HepG2 (cell line): Measurements from ENCODE around the gene PHAX. TPM values are rescaled to one million over a fixed set of nuclear protein-coding genes. Genes with fewer than 3 reads are reported as not detected.

ENCODE experiments used
- ARNTL ChIP-seq: sonication (generic); formaldehyde crosslinking; IDR thresholded peaks from 2 replicates; pipeline ENCODE4 v1.4.0; 2020; ENCODE audit warnings: mild to moderate bottlenecking, missing genetic modification reagents
- BRD4 ChIP-seq: sonication (generic); formaldehyde crosslinking; IDR thresholded peaks from 2 replicates; pipeline ENCODE4 v1.4.0; 2020; ENCODE audit warnings: missing genetic modification reagents
- CBX2 ChIP-seq, 2 experiments: fragments of 200-600 bp in 1 of 2; sonication (generic); formaldehyde crosslinking in 1 of 2; IDR thresholded peaks; 2 replicates each; pipeline versions ENCODE4 v1.7.0 to v1.8.1; 2018 to 2022; ENCODE audit warnings: low read depth in 2 of 2, low read length in 1 of 2, mild to moderate bottlenecking in 1 of 2, missing genetic modification reagents in 1 of 2
- ELF3 ChIP-seq: IDR thresholded peaks from 2 replicates; pipeline ENCODE4 v1.6.1; 2016; ENCODE audit warnings: missing genetic modification reagents, missing compliant biosample characterization
- EP300 ChIP-seq, 3 experiments: sonication (generic) in 1 of 3; formaldehyde crosslinking in 1 of 3; IDR thresholded peaks; 2 replicates each; pipeline versions ENCODE4 v1.5.1 to v1.6.1; 2011 to 2020; ENCODE audit warnings: low read depth in 2 of 3, low read length in 2 of 3, borderline replicate concordance in 1 of 3, improper control_type of control experiment in 1 of 3, mild to moderate bottlenecking in 1 of 3, missing genetic modification reagents in 1 of 3, moderate library complexity in 1 of 3
- FOSL1 ChIP-seq: sonication (generic); formaldehyde crosslinking; IDR thresholded peaks from 2 replicates; pipeline ENCODE4 v1.9.0; 2021; ENCODE audit warnings: missing genetic modification reagents, borderline replicate concordance
- HNRNPH1 ChIP-seq: fragments of 200-400 bp; formaldehyde crosslinking; optimal IDR thresholded peaks from 2 replicates; pipeline ENCODE3; 2017; ENCODE audit warnings: mild to moderate bottlenecking, low read depth, low read length
- SALL2 ChIP-seq: sonication (generic); formaldehyde crosslinking; IDR thresholded peaks from 2 replicates; pipeline ENCODE4 v1.8.1; 2023; ENCODE audit warnings: mild to moderate bottlenecking, missing genetic modification reagents, inconsistent platforms
- WIZ ChIP-seq: sonication (generic); formaldehyde crosslinking; IDR thresholded peaks from 2 replicates; pipeline ENCODE4 v1.5.1; 2020; ENCODE audit warnings: mild to moderate bottlenecking, missing genetic modification reagents
- ZFYVE20 ChIP-seq: sonication (generic); formaldehyde crosslinking; IDR thresholded peaks from 2 replicates; pipeline ENCODE4 v1.8.0; 2023; ENCODE audit warnings: low read depth, mild to moderate bottlenecking, moderate library complexity, missing genetic modification reagents, borderline replicate concordance
- ZMYM2 ChIP-seq: sonication (generic); formaldehyde crosslinking; IDR thresholded peaks from 2 replicates; pipeline ENCODE4 v1.8.0; 2022; ENCODE audit warnings: mild to moderate bottlenecking, missing genetic modification reagents
- ZNF33B ChIP-seq: sonication (generic); formaldehyde crosslinking; IDR thresholded peaks from 2 replicates; pipeline ENCODE4 v1.5.1; 2020; ENCODE audit warnings: mild to moderate bottlenecking, missing genetic modification reagents
- ZNF44 ChIP-seq: sonication (generic); formaldehyde crosslinking; IDR thresholded peaks from 2 replicates; pipeline ENCODE4 v1.5.1; 2020; ENCODE audit warnings: mild to moderate bottlenecking, missing genetic modification reagents
- ZNF672 ChIP-seq: sonication (generic); formaldehyde crosslinking; IDR thresholded peaks from 2 replicates; pipeline ENCODE4 v1.8.1; 2022; ENCODE audit warnings: missing genetic modification reagents
- ZNF766 ChIP-seq: sonication (generic); formaldehyde crosslinking; IDR thresholded peaks from 2 replicates; pipeline ENCODE4 v1.5.0; 2020; ENCODE audit warnings: missing genetic modification reagents, borderline replicate concordance
- ZNF839 ChIP-seq: sonication (generic); formaldehyde crosslinking; IDR thresholded peaks from 2 replicates; pipeline ENCODE4 v1.4.0; 2020; ENCODE audit warnings: missing genetic modification reagents, mild to moderate bottlenecking, borderline replicate concordance
- polyA plus RNA-seq, 8 experiments: library from polyadenylated mRNA; depleted of rRNA in 3 of 8; stranded (reverse) in 7 of 8; unstranded in 1 of 8; fragments of >200 nt; fragmentation: Illumina TruSeq in 4 of 8; extraction: Trizol in 4 of 8; gene quantifications; 2 replicates each; pipeline versions ENCODE4 v1.2.1 to v1.2.3, GENCODE V29; 2011 to 2016; ENCODE audit warnings: low read depth in 4 of 8, missing spikeins in 1 of 8, mixed read lengths in 1 of 8; ENCODE audit not compliant: insufficient read depth in 1 of 8
- total RNA-seq, 5 experiments: library from RNA; depleted of rRNA; stranded (reverse); fragments of >200 nt; fragmentation: Illumina TruSeq; extraction: Trizol; gene quantifications; 2 replicates each; pipeline ENCODE4 v1.2.3, GENCODE V29; 2016; ENCODE audit warnings: low read depth in 1 of 5
- TF ChIP-seq, protein P1 (sequence below): sonication (generic); formaldehyde crosslinking; IDR thresholded peaks from 2 replicates; pipeline ENCODE4 v1.5.1; 2020; ENCODE audit warnings: missing genetic modification reagents, mild to moderate bottlenecking, borderline replicate concordance
- TF ChIP-seq, protein P2 (sequence below): sonication (generic); formaldehyde crosslinking; IDR thresholded peaks from 2 replicates; pipeline ENCODE4 v1.8.0; 2023; ENCODE audit warnings: mild to moderate bottlenecking, missing genetic modification reagents
- TF ChIP-seq, protein P3 (sequence below): IDR thresholded peaks from 2 replicates; pipeline ENCODE4 v1.6.1; 2012; ENCODE audit warnings: inconsistent platforms
- TF ChIP-seq, protein P4 (sequence below): sonication (generic); formaldehyde crosslinking; conservative IDR thresholded peaks from 2 replicates; pipeline ENCODE4 v1.4.0; 2020; ENCODE audit warnings: missing genetic modification reagents
- TF ChIP-seq, protein P5 (sequence below): sonication (generic); formaldehyde crosslinking; IDR thresholded peaks from 2 replicates; pipeline ENCODE4 v1.4.0; 2020; ENCODE audit warnings: mild to moderate bottlenecking, missing genetic modification reagents, borderline replicate concordance

Gene PHAX
- total and polyA plus RNA-seq, 2 of the 13 experiments (the other 11 are each of a cell fraction or from before 2014, with no cell fraction given) = 20.0 to 59.7 TPM

DNA sequence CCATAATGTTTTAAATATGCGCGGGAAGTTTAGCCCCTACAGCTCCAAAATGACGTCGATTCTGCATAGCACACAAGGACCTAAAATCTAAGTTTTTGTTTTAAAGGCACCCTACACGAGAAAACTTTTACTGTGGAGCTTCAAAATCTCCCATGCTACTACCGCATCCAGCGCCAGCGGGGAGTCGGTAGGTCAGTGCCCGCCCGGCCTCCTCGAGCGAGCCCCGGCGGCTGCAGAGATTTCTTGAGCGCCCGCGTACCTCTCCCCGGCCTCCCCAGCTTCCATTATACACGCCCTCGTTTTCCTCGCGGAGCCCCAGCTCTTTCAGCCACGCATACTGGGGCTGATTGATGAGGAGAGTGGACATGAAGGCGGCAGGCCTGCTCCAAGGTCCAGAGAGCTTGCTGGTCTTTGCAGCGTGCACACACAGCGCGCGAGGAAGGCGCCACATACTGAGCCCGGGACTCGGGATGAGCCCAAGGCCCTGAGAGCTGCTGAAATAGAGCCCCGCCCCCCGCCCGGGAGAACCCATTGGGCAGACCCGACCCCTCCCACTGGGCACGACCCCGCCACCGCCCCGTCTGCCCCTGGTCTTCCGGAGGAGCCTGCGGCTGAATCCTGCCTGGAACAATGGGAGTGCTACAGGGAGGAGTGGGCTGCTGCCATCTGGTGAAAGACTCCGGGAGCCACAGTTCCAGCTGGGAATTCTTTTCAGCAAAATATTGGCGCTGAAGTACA lies 5.8 kb upstream of the PHAX start, which contains the start of gene ALDH7A1 (continued):
- TF ChIP-seq ELF3 (CRISPR knock-in tag) = peak; percentile 85
- no peak for TF ChIP-seq CBX2 (IDR thresholded peaks at IDR 0.05; ENCODE audit: low read depth, low read length)
- TF ChIP-seq CBX2 (CRISPR knock-in tag; IDR thresholded peaks at IDR 0.05; ENCODE audit: low read depth) = no peak
- 0 out of 2 replicates have a peak, but pooled peaks have one; percentile 64 for TF ChIP-seq WIZ (CRISPR knock-in tag)
- TF ChIP-seq SALL2 (CRISPR knock-in tag) = peak; percentile 74
- TF ChIP-seq, protein P1, sequence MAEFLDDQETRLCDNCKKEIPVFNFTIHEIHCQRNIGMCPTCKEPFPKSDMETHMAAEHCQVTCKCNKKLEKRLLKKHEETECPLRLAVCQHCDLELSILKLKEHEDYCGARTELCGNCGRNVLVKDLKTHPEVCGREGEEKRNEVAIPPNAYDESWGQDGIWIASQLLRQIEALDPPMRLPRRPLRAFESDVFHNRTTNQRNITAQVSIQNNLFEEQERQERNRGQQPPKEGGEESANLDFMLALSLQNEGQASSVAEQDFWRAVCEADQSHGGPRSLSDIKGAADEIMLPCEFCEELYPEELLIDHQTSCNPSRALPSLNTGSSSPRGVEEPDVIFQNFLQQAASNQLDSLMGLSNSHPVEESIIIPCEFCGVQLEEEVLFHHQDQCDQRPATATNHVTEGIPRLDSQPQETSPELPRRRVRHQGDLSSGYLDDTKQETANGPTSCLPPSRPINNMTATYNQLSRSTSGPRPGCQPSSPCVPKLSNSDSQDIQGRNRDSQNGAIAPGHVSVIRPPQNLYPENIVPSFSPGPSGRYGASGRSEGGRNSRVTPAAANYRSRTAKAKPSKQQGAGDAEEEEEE (CRISPR knock-in tag) = no peak
- peak; percentile 81 for TF ChIP-seq ZMYM2 (CRISPR knock-in tag)
- peak; percentile 74 for TF ChIP-seq BRD4 (CRISPR knock-in tag)
- TF ChIP-seq, protein P2, sequence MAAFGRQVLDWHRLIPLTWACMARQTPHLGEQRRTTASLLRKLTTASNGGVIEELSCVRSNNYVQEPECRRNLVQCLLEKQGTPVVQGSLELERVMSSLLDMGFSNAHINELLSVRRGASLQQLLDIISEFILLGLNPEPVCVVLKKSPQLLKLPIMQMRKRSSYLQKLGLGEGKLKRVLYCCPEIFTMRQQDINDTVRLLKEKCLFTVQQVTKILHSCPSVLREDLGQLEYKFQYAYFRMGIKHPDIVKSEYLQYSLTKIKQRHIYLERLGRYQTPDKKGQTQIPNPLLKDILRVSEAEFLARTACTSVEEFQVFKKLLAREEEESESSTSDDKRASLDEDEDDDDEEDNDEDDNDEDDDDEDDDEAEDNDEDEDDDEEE (CRISPR knock-in tag) = 0 out of 2 replicates have a peak, but pooled peaks have one; percentile 24
- no peak for TF ChIP-seq ZFYVE20 (CRISPR knock-in tag)
- no peak for TF ChIP-seq ZNF839 (CRISPR knock-in tag)
- TF ChIP-seq HNRNPH1 = no peak
- TF ChIP-seq, protein P3, sequence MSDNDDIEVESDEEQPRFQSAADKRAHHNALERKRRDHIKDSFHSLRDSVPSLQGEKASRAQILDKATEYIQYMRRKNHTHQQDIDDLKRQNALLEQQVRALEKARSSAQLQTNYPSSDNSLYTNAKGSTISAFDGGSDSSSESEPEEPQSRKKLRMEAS = peak; percentile 93
- TF ChIP-seq ZNF44 (CRISPR knock-in tag) = no peak
- no peak for TF ChIP-seq FOSL1 (CRISPR knock-in tag)
- TF ChIP-seq ZNF33B = peak; percentile 31; the same call in 1 of the 2 replicates
- TF ChIP-seq ZNF672 = no peak
- TF ChIP-seq, protein P4, sequence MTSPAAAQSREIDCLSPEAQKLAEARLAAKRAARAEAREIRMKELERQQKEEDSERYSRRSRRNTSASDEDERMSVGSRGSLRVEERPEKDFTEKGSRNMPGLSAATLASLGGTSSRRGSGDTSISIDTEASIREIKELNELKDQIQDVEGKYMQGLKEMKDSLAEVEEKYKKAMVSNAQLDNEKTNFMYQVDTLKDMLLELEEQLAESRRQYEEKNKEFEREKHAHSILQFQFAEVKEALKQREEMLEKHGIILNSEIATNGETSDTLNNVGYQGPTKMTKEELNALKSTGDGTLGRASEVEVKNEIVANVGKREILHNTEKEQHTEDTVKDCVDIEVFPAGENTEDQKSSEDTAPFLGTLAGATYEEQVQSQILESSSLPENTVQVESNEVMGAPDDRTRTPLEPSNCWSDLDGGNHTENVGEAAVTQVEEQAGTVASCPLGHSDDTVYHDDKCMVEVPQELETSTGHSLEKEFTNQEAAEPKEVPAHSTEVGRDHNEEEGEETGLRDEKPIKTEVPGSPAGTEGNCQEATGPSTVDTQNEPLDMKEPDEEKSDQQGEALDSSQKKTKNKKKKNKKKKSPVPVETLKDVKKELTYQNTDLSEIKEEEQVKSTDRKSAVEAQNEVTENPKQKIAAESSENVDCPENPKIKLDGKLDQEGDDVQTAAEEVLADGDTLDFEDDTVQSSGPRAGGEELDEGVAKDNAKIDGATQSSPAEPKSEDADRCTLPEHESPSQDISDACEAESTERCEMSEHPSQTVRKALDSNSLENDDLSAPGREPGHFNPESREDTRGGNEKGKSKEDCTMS = no peak
- TF ChIP-seq EP300 (IDR thresholded peaks at IDR 0.05; ENCODE audit: low read depth in 2 of 2, low read length in 2 of 2) = peak in 1 of 2 experiments; percentile 21; a peak in 1 of 4 replicates
- no peak for TF ChIP-seq EP300 (CRISPR knock-in tag; IDR thresholded peaks at IDR 0.05; ENCODE audit: borderline replicate concordance)
- TF ChIP-seq ZNF766 (CRISPR knock-in tag) = 0 out of 2 replicates have a peak, but pooled peaks have one; percentile 35
- TF ChIP-seq ARNTL (CRISPR knock-in tag) = no peak
- TF ChIP-seq, protein P5, sequence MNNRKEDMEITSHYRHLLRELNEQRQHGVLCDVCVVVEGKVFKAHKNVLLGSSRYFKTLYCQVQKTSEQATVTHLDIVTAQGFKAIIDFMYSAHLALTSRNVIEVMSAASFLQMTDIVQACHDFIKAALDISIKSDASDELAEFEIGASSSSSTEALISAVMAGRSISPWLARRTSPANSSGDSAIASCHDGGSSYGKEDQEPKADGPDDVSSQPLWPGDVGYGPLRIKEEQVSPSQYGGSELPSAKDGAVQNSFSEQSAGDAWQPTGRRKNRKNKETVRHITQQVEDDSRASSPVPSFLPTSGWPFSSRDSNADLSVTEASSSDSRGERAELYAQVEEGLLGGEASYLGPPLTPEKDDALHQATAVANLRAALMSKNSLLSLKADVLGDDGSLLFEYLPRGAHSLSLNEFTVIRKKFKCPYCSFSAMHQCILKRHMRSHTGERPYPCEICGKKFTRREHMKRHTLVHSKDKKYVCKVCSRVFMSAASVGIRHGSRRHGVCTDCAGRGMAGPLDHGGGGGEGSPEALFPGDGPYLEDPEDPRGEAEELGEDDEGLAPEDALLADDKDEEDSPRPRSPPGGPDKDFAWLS (CRISPR knock-in tag) = no peak
